Skin of body (tissue), 2 donors: ENCODE results near the gene PRUNE2. TPM values are rescaled to one million over a fixed set of nuclear protein-coding genes. Genes with fewer than 3 reads are reported as not detected.

ENCODE experiments used
- DNase-seq: peaks from one replicate; lab custom pipeline; 2025; lab: John Stamatoyannopoulos, UW
- total RNA-seq: library from RNA; depleted of rRNA; stranded (reverse); fragments of >200 nt; gene quantifications from one replicate; pipeline ENCODE4 v1.2.3, GENCODE V29; 2014

PRUNE2 gene
- total RNA-seq, 1 donor from 2014 or later = 13.6 TPM

DNA sequence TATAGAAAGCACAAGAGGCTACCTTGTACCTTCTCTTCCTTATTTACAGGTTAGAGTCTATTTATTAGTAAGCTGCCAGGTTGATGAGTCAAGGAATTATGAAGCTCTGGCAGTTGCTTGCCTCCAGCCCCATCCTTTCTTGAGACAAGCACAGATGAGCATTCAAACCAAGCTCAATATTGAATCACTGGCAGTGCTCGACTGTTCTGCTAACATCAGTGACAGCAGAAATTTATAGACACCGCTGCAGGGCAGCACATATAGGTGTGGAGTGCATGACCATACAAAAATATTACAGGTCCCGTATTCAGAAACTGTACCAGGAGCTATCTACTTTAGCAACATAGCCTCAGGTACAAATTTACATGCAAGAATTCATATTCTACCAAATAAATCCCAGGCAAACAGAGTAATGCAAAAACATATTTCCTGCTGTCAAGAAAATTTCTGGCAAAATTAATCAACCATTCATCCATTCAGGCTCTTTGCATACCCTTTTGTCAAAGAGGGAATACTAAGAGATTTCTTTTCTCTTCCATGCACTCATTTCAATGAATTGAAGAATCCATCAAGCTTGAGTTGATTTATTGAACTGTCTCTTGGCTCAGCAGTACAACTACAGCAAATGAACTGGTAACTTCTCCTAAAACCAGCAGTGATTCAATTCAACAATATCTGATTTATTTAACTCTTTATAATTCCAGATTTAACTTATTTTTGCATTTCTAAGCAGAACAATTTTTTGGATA, 168.6 kb downstream of the PRUNE2 start:
- no peak for DNase-seq

DNA sequence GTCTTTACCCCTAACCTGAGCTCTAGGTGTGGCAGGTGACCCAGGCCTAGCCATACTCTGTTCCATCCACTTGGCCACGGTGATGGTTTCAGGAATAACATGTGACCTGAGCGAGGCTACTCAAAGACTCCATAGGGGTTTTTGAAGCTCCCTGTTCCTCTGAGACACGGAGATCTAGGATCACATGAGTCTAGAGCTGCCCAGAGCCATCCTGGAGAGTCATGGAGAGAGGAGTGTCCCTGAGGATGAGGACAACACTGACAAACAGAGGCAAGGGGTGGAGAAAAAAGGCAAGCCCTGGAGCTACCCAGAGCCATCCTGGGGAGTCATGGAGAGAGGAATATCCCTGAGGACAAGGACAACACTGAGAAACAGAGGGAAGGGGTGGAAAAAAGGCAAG, 171.2 kb downstream of the PRUNE2 start:
- DNase-seq = no peak

DNA sequence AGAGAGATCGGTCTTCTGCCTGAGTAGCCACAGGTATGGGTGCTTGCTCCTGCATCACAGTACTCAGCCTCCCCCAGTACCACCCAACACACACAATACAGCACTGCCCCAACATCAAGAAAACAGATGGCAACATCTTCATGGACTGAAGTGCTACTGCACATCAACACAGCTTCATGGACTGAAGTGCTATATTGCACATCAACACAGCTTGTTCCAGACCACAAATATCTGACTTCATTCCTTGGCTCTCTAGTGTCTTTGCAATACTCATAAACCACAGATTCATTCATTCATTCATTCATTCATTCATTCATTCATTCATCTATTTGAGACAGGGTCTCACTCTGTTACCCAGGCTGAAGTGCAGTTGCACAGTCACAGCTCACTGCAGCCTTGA, 172.8 kb downstream of the PRUNE2 start:
- no peak for DNase-seq

DNA sequence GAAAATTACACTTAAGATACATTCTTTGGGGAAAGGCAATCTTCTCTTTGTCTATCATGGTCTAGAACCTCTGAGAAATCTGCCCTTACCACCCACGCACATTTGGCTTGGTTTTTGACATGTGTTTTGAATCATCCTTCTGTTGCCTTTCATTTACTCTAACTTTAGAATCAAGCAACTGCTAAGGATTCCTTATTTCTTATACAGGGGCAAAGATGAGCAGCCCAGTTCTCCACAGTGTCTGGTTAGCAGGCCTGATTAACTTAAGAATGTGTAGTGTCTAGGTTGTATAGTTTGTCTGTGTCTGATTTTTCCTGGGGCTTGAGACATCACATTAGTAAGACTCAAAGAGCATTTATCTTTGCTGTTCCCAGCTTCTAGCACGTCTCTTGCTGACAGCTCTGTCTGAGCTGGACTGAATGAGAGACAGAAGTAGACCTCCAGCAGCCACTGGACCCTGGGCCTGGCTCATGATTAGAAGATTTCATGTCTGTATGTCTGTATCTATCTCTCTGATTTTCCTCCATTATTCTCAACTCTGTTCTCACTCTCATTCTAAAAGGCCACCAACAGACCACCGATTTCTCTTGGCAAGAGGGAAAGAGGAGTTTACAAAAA, 173.5 kb downstream of the PRUNE2 start:
- DNase-seq = no peak

DNA sequence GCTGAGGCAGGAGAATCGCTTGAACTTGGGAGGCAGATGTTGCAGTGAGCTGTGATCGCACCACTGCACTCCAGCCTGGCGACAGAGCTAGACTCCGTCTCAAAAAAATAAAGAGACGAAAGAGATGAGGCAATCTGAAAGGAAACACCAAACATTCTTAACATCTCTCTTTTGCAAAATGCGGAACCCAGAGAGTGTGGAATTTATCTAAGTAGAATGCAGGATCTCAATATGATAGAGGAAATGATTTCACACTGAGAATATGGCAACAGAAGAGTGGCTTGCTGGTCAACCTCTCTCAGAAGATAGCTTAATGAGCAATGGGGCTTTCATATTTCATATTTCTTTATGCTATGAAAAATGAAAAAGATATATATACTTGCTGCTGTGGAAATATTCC, 175.1 kb downstream of the PRUNE2 start:
- DNase-seq = no peak

DNA sequence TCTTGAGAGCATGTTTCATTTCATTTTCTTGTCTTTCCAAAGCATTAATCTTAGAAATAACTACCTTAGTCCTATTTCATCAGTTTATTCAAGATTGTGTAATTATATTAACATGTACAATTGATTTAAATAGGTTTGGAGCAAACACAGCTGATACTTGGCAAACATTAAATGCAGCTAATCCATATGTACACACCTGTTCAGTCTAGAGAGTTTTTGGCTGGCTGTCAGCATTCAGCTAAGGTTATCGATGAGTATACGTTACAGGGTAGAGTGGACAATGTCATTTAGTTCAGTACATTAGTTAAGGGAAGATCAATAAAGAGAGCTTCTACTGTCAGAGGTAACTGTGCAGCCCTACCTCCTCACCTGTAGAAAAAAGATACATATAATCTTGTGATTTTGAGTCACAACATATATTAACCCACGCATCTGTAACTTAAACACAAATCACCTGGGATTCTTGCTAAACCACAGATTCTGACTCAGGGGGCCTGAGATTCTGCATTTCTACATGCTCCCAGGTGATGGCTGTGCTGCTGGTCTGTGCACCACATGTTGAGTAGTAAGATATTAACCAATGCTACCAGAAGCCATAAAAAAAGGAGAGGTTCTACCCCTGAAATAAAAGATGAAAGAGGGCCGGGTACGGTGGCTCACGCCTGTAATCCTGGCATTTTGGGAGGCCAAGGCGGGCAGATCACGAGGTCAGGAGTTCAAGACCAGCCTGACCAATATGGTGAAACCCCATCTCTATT, 175.8 kb downstream of the PRUNE2 start:
- no peak for DNase-seq

DNA sequence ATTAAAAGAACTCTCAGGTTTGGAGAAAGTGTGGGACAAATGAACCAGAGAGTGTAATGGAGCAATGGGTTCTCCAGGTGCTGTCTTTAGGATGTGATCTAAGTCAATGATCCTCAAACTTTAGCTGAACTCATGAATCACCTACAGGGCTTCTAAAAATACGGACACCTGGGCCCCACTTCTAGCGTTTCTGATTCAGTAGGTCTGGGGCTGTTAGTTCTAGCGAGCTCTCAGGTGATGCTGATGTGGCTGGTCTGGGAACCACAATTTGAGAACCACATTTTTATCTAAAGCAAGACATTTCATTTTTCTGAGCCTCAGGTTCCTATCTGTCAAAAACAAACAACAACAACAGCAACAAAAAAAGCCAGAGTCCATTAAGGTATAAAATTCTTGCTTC, 176.8 kb downstream of the PRUNE2 start:
- DNase-seq = no peak

DNA sequence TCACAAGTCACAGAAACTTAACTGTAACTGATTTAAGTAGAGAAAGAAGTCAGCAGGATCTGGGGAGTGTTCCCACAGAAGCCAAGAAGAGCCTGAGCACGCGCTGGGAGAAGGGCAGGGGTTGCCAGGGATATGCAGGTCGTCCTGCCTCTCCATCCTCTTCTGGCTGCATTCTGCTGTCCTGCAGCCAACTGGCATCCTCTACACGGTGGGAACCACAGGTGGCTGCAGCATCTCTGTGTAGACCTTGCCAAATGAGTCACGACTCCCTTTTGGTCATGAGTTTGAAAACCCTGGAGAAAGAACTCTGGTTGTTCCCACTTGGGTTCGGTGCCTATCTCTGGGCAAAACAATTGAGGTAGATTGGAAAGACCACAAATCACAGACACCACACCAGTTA, 180.0 kb downstream of the PRUNE2 start:
- no peak for DNase-seq

DNA sequence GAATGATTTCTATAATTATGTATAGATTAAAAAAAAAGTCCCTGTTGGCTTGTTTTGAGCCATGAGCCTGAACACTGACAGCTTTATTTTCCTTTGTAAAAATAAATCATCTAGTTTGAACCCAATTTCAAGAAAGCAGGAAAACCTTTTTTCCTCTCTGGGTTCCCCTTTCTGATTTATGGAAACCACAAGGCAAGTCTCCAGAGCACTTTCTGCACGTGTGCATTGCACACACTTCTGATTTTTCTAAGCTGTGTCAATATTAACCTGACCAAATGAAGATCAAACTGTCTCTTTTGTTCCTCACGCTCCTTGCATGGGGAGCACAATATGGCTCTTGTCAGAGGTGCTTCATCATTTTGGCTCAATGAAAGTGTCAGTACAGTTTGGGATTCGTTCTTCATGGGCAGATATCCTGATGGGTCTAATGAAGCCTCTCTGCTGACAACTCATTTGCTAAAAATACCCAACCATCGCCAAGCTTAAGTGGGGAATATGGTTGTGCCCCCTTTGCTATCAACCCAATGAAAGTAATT, 180.8 kb downstream of the PRUNE2 start:
- no peak for DNase-seq

DNA sequence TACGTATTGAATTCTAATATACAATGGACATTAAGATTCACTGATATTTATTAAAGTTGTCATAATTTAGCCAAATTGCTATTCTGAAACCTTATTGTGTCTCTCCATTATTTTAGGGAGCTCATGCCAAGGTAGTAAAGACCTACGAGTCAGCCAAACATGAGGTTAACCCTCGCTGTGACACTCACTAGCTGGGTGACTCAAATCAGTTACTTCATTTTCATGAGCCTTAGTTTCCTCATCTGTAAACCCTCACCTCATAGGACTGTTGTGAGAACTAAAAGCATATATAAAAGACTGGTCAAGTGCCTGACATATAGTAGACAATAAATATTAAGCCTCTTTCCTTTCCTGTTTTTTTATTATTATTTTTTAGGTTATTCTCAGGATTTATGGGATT, 185.7 kb downstream of the PRUNE2 start:
- no peak for DNase-seq

DNA sequence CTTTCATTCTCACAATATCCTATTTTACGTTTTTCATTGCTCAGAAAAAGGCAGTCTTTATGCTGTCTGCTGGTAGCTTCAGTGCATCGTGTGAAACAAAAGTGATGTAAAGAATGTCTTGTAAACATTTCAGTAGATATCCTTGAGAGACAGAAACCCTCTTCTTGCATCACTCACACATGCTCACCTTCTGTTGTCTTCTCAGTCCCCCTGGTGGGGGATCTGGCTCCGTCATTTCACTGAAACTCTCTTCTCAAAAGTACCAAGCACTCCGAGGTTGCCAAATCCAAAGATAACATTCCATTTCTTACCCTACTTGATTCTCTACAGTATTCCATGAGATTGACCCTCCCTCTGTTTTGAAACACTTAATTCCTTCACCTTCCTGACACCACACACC, 187.7 kb downstream of the PRUNE2 start:
- DNase-seq = no peak

DNA sequence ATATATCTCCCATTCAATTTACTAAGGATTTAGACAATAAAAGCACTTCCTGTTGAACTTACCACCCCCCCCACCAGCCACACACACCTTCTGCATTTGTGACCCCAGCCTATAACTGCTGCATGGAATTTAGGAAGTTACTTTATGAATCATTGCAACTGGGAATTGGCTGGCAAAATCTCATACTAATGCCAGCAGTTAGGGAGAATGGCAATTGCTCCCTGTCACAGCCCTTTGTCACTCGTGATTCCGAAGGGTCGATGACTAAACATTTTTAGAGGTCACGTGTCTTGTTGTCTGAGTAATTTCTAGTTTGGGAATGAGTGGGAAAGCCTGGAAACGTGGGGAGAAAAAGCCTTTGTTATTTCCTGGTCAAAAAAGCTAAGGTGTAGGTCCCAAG, 188.3 kb downstream of the PRUNE2 start:
- DNase-seq = no peak

DNA sequence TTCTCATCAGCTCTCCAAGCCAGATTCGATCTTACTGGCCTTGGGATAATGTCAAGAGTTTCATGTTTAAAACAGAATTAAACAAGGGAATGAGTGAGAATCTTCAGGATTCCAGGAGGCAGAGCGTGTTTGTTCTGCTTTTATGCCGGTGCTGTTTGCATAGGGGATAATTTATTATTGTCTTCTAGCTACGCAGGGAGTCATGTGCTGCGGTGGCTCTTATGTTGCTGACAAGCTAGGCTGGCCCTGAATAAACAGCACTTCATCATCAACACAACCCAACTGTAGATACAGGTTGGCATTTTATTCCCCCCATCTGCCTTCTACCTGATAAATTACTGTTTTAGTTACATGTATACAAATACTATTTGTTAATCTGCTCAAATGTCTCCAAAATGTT, 188.7 kb downstream of the PRUNE2 start:
- DNase-seq = no peak

DNA sequence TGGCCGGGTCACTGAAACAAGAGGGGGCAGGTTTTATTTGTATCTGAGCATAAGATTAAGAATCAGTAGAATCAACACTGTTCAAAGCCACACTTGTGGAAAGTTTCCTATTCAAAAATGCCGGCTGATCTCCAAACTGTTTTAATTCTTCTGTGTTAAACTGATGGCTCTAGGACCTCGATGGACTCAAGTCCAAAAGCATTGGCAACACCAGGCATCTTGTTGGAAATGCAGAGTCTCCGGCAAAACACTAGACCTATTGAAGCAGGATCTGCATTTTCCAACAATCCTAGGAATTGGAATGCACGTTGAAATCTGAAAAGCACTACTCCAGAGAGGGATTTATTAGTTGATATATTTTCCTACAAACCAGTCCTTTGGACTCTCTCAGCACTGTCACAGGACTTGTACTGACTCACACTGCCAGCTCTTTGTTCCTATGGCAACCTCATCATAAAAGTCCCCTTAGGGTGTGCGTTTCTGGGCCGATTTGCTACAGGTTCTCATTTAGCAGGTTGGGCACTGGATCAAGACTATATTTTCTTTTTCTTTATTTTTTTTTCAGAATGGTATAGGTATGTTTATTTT, 189.7 kb downstream of the PRUNE2 start:
- DNase-seq = no peak

DNA sequence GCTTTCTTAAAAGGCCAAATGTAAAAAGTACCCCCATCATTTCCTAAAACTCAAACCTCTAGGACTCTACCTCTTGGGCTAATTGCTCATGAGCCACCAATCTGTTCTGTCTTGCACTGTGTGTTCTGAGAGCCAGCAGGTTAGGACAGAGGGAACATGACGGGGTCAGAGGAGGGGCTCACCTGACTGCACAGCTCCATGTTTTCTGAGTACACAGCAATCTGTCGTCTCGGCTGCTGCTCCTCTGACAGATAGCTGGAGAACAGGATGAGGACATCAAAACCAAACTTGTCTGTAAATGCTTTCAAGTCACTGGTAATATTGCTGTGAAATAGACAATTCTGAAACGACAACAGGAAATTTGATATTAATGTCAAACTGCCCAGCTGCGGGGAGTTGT, 192.5 kb downstream of the PRUNE2 start:
- DNase-seq = no peak

DNA sequence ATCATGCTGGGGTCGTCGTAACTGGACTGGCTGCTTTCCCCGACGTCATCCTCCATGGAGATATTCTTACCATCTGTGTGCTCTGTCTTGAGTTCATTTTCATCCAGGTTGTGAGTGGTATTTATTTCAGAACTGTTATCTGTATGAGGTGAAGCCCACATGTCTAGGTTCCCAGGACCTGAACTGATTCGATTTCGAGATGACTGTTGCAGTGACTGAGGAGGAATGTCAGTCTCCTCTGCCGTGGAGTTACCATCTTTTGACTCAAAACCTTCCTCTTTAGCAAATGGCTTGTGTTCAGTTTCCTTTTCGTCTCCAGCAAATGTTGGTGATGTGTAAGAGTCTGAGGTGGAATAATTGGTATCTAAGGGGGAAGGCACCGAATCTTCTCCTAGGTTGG, 196.9 kb downstream of the PRUNE2 start:
- no peak for DNase-seq

DNA sequence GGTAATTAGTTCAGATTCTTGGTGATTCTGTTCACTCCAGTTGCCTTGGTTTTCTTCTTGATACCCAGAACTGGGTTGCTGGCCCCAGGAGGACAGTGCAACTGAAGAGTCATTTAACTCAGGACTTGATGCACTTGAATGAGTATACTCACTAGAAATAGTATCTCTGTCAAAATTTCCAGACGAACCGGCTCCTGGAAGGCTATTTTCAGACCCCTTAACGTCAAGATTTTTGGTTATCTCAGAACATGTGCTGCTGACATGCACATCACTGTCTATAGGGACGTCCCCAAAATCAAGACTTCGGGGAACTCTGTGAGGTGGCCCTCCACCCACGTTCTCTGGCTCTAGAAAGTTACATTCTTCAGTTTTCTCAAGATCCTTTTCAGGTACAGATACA, 198.4 kb downstream of the PRUNE2 start:
- DNase-seq = no peak

DNA sequence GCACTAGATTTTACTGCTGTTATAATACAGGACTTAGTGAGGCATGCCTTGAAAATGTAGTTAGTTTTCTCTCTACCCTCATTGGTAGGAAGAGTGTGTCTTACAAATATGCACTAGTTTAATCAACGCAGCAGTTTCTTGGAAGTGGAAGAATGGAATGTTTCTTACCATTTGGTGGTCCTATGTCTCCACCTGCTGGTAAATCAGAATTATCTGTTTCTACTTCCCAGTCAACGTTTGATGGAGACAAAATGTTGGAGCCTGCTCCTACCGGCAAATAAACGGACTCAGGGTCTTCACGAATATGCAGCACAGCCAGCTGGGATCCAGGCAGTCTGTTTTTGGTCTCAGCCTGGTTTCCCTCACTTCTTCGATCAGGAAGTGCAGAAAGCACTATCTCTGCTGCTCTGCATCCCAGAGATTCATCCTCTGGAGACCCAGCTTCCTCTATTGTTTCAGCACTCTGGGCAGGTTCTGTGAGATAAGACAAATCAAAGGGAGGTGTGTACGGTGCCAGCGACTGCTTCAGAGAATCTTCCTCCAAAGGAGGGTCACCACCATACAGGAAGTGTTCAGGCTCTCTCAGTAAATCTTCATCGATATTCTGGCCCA, 201.2 kb downstream of the PRUNE2 start:
- DNase-seq = peak; percentile 89

DNA sequence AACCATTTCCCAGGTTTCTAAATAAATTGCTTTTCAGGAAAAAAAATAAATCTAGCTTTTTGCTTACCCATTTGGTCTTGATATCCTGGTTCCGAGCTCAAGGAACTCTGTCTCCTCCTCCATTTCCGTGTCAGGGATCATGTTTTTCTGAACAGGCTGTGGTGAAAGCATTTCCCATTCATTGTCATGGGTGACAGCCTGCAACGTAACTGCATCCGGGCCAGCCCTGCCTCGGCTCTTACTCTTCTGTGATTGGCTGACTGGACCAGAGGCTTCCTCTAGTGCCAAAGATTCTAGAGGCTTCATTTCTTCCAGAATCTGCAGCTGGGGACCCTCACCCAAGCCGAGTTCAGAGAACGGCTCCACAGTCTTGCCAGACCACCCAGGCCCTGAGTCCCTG, 202.6 kb downstream of the PRUNE2 start:
- no peak for DNase-seq

DNA sequence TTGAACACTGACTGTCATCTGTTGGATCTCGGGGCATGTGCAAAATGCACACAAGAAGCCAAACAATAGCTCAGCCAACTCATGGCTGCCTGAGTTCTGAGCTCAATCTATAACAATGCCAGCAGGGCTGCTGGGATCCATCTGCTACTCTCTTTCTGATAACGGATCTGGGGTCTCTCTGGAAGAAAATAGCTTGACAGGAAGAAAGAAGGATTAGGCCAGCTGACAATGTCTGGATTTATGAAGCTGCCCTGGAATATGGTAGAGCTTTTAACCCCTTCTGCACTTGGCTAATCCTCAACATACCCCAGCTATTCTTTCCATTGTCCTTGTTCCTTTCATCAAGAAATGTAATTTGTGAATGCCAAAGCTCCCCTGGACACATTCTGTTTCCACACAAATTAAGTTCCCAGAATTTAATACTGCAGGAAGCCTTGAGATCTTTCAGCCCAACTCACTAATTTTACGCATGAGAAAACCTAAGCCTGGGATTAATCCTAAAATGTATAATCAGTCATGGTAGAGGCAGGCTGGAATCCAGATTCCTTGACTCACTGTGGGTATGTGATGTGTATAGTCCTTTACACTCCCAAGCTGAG, 204.4 kb downstream of the PRUNE2 start:
- DNase-seq = peak; percentile 84

DNA sequence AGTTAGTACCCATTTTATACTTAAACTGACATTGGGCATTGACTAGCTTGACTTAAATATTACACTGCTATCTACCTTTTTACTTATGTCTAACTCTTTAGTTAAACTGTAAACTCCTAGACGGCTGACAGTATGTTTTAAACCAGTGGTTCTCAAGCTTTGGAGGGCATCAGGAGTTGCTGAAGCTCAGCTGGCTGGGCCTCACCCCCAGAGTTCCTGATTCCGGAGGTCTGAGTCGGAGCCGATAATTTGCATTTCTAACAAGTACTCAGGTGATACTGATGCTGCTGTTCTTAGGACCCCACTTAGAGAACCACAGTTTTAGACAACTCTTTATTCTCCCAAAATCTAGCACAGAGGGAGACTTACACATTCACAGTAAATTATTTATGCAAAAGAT, 205.0 kb downstream of the PRUNE2 start:
- DNase-seq = no peak
